ENCODE data around the gene NUBPL.
"Not testable (repeated sequence)": the region's sequence is repeated elsewhere in the genome, so short reads cannot be mapped to it uniquely, and the experiment has no call there.

NUBPL gene

DNA sequence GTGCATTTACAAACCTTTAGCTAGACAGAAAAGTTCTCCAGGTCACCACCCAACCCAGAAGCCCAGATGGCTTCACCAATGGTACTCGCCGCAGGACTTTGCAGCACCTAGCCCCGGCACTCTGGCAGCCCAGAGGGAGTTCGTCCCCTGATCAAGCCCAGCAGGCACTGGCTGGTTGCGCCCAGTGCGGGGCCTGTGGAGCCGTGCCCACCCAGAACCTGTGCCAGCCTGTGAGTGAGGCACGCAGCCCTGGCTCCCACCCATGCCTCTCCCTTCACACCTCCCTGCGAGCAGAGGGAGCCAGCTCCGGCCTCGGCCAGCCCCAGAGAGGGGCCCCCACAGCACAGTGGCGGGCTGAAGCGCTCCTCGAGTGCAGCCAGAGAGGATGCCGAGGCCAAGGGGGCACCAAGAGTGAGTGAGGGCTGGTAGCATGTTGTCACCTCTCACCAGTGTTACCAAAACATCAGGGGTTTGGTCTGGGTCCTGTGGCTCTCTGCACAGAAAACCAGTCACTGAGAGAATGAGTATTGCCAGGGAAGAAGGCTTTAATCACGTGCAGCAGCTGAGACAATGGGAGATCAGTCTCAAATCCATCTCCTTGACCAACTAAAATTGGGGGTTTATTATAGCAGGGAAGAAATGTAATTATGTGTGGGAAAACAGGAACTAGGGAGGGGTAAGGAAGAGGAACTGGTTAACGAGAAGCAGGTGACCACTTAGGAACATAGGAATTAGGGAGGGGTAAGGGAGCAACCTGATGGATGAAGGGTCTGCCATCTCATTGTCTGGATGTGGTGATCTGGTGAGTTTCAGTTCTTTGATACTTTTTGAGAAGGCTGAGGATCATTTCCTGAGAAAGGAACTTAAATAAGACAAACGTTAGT is 151.3 kb downstream of the NUBPL start:
- TF ChIP-seq POLR2A (IDR thresholded peaks at IDR 0.05; ENCODE audit: low read length) (no peak), GATA1 (IDR thresholded peaks at IDR 0.05; ENCODE audit: low read depth, low read length) (no peak)
- DNase-seq: no peak

DNA sequence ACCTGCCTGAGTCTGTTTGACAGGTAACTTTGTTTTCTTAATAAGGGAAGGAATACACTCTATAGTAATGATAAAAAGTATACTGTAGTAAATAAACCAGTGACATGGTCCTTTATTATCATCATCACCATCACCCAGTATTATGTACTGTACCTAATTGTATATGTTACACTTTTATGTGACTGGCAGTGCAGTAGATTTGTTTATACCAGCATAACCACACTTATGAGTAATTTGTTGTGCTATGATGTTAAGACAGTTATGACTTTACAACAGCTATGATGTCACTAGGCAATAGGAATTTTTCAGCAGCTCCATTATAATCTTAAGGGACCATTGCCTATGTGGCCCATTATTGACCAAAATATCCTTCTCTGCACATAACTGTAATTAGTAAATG is 155.0 kb downstream of the NUBPL start:
- TF ChIP-seq GATA1 (IDR thresholded peaks at IDR 0.05; ENCODE audit: low read depth, low read length) (no peak), POLR2A (IDR thresholded peaks at IDR 0.05; ENCODE audit: low read length) (no peak)

DNA sequence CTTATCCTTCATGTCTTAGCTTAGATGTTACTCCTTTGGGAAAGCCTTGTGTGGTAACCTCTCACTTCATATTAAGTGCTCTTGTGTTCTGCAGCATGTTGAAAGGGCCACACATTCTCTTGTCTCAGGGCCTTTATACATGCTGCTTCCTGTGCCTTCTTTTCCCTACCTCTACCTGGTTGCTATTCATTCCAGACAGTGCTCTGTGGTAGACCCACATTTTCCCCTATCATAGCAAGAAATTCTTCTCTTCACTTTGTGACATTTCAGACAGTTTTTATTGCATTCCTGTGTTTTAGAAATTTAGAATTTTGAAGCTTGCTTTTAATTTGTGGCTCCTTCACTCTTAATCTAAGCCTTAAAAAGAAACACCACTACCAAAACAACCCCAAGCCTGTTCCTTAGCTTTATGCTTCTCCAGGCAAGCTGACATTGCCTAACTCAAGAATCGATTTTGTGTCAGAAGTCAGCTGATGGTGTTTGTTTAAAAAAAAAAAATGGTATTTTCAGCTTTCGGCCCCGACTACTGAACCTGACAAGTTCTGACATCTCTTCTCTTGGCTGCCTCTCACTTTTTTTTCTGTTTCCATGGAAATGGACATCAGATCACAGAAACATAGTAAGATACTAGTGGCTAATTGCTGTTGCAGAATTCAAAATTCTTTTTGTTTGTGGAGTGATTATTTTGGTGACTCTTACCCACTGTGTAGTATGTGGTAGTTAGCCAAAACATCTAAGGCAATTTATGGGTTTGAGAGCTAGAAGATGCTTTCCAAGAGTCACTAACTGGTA is 156.3 kb downstream of the NUBPL start:
- TF ChIP-seq POLR2A (IDR thresholded peaks at IDR 0.05; ENCODE audit: low read length) (no peak), GATA1 (IDR thresholded peaks at IDR 0.05; ENCODE audit: low read depth, low read length) (no peak)
- no peak for DNase-seq

More for the DNA sequence above, 155.0 kb downstream of the NUBPL start:
- DNase-seq: no peak

- DNase-seq: no peak
- TF ChIP-seq GATA1 (IDR thresholded peaks at IDR 0.05; ENCODE audit: low read depth, low read length) (no peak), POLR2A (IDR thresholded peaks at IDR 0.05; ENCODE audit: low read length) (no peak)
These were observed 157.4 kb downstream of the NUBPL start for GRCh38 chr14:31718585-31718984.

GRCh38 chr14:31718985-31719384 is 157.8 kb downstream of the NUBPL start:
- no peak for TF ChIP-seq POLR2A (IDR thresholded peaks at IDR 0.05; ENCODE audit: low read length)
- TF ChIP-seq GATA1 (IDR thresholded peaks at IDR 0.05; ENCODE audit: low read depth, low read length): no peak
- no peak for DNase-seq

- no peak for DNase-seq
- TF ChIP-seq POLR2A (IDR thresholded peaks at IDR 0.05; ENCODE audit: low read length): no peak
- TF ChIP-seq GATA1 (IDR thresholded peaks at IDR 0.05; ENCODE audit: low read depth, low read length): no peak
These were observed 165.1 kb downstream of the NUBPL start for GRCh38 chr14:31726337-31726736.

- DNase-seq: no peak
- TF ChIP-seq GATA1 (IDR thresholded peaks at IDR 0.05; ENCODE audit: low read depth, low read length) (no peak), POLR2A (IDR thresholded peaks at IDR 0.05; ENCODE audit: low read length) (no peak)
These were observed 166.6 kb downstream of the NUBPL start for GRCh38 chr14:31727797-31728196.

- TF ChIP-seq POLR2A (IDR thresholded peaks at IDR 0.05; ENCODE audit: low read length): no peak
- no peak for TF ChIP-seq GATA1 (IDR thresholded peaks at IDR 0.05; ENCODE audit: low read depth, low read length)
- no peak for DNase-seq
These were observed 179.5 kb downstream of the NUBPL start for GRCh38 chr14:31740688-31741087.

GRCh38 chr14:31745741-31746140 is 184.5 kb downstream of the NUBPL start:
- TF ChIP-seq GATA1 (IDR thresholded peaks at IDR 0.05; ENCODE audit: low read depth, low read length): no peak
- no peak for TF ChIP-seq POLR2A (IDR thresholded peaks at IDR 0.05; ENCODE audit: low read length)
- DNase-seq: peak in 1 of 2 experiments; percentile 1

- no peak for TF ChIP-seq POLR2A (IDR thresholded peaks at IDR 0.05; ENCODE audit: low read length)
- no peak for TF ChIP-seq GATA1 (IDR thresholded peaks at IDR 0.05; ENCODE audit: low read depth, low read length)
- DNase-seq: no peak
These were observed 185.1 kb downstream of the NUBPL start for GRCh38 chr14:31746326-31746725.

DNA sequence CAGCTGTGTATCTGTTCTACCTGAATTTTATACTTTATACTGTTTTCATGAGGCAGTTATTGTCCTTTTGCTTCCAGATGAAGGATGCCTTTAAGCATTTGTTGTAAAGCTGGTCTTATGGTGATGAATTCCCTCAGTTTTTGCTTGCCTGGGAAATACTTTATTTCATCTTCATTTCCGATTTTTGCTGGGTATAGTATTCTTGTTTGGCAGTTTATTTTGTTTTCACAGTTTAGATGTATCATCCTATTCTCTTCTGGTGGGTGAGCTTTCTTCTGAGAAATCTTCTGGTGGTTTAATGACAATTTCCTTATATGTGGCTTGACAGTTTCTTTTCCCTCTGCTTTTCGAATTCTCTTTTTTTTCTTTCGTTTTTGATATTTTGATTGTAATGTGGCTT is 188.1 kb downstream of the NUBPL start:
- DNase-seq: no peak
- TF ChIP-seq POLR2A (IDR thresholded peaks at IDR 0.05; ENCODE audit: low read length) (no peak), GATA1 (IDR thresholded peaks at IDR 0.05; ENCODE audit: low read depth, low read length) (no peak)

GRCh38 chr14:31751047-31751446 is 189.8 kb downstream of the NUBPL start:
- DNase-seq: not testable (repeated sequence)

- no peak for TF ChIP-seq GATA1 (IDR thresholded peaks at IDR 0.05; ENCODE audit: low read depth, low read length)
- no peak for TF ChIP-seq POLR2A (IDR thresholded peaks at IDR 0.05; ENCODE audit: low read length)
- no peak for DNase-seq
These were observed 191.9 kb downstream of the NUBPL start for GRCh38 chr14:31752867-31753661.

DNA sequence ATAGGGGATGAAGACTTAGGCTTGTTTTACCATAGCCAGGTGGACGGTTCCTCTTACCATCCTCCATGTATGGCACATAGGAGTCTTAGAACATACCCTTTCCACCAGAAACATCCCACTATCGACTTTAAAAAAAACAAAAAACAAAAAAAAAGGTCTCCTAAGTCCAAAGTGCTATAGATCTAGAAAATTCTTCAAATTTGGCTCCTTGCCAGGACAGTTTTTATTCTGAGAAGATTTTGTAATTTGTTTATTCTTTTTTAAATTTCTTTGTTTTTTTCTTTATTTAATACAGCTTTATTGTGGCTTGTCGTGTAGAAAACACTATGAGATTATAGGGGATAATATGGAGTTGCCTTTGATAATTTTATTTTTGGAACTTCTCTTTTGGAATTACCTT is 197.7 kb downstream of the NUBPL start:
- DNase-seq: peak in 1 of 2 experiments; percentile 5
- no peak for TF ChIP-seq POLR2A (IDR thresholded peaks at IDR 0.05; ENCODE audit: low read length)
- no peak for TF ChIP-seq GATA1 (IDR thresholded peaks at IDR 0.05; ENCODE audit: low read depth, low read length)
